NOMO-1 treated with dmso at 0.1 percent for 144 hours (cell line): ENCODE measurements around the gene UCP2.
"Not testable (repeated sequence)": the region's sequence is repeated elsewhere in the genome, so short reads cannot be mapped to it uniquely, and the experiment has no call there.

Source experiments
- DNase-seq: peaks from one replicate; lab custom pipeline; 2025; ENCODE audit not compliant: unreplicated experiment; lab: John Stamatoyannopoulos, UW

UCP2 gene

GRCh38 chr11:73946798-73947458 lies 35.7 kb downstream of the UCP2 start:
- DNase-seq, result no peak

- DNase-seq, result peak; percentile 30
Measured at GRCh38 chr11:73945396-73945795, 37.2 kb downstream of the UCP2 start.

GRCh38 chr11:73944901-73945300 lies 37.7 kb downstream of the UCP2 start:
- no peak for DNase-seq

- DNase-seq, result no peak
Measured at GRCh38 chr11:73944085-73944484, 38.6 kb downstream of the UCP2 start.

GRCh38 chr11:73942010-73942409 lies 40.6 kb downstream of the UCP2 start:
- DNase-seq, result no peak

GRCh38 chr11:73940801-73941570 lies 41.7 kb downstream of the UCP2 start:
- no peak for DNase-seq

- no peak for DNase-seq
Measured at GRCh38 chr11:73939096-73939495, 43.5 kb downstream of the UCP2 start.

GRCh38 chr11:73936047-73936446 lies 46.6 kb downstream of the UCP2 start:
- DNase-seq, result not testable (repeated sequence)

- DNase-seq, result no peak
Measured at GRCh38 chr11:73932781-73933180, 49.9 kb downstream of the UCP2 start.

- DNase-seq, result no peak
Measured at GRCh38 chr11:73931951-73932350, 50.7 kb downstream of the UCP2 start.

GRCh38 chr11:73931039-73931645 lies 51.5 kb downstream of the UCP2 start:
- DNase-seq, result no peak

- no peak for DNase-seq
Measured at GRCh38 chr11:73929388-73929787, 53.3 kb downstream of the UCP2 start.
